Choroid plexus epithelial cell (primary cell): ENCODE data around the gene SLC2A8.

Experiments used
- DNase-seq: peaks from one replicate; pipeline ENCODE4 v3.0.0-alpha.2; 2010; ENCODE audit warnings: low read depth
- H3K4me3 ChIP-seq: 2 replicates; pipeline ENCODE4 v1.5.1; 2011; ENCODE audit warnings: low read depth, mild to moderate bottlenecking, control low read depth, low read length, moderate library complexity
- TF ChIP-seq, protein P1 (sequence below): conservative IDR thresholded peaks from 2 replicates; pipeline ENCODE4 v1.5.1; 2011; ENCODE audit warnings: low read depth, mild to moderate bottlenecking, control low read depth, inconsistent platforms, low read length, moderate library complexity

SLC2A8 gene

DNA sequence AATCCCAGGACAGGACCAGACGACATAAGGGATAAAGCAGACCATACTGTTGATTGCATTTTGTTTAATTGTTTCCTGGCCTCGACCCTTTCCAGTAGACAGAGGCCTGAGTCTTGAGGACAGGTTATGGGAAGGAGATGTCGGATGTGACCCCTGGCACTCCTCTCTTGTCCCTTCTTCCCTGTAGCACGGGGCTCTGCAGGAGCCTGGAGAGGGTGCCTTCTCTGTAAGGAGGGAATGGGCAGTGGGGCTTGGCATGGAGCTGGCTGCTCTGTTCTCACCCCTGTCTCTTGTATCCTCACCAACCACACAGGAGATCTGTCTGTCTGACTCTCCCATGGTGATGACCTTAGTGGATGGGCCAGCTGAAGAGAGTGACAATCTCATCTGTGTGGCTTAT is 40.1 kb upstream of the SLC2A8 start:
- no peak for DNase-seq
- H3K4me3 ChIP-seq: no peak overlapping the region
- TF ChIP-seq, protein P1, sequence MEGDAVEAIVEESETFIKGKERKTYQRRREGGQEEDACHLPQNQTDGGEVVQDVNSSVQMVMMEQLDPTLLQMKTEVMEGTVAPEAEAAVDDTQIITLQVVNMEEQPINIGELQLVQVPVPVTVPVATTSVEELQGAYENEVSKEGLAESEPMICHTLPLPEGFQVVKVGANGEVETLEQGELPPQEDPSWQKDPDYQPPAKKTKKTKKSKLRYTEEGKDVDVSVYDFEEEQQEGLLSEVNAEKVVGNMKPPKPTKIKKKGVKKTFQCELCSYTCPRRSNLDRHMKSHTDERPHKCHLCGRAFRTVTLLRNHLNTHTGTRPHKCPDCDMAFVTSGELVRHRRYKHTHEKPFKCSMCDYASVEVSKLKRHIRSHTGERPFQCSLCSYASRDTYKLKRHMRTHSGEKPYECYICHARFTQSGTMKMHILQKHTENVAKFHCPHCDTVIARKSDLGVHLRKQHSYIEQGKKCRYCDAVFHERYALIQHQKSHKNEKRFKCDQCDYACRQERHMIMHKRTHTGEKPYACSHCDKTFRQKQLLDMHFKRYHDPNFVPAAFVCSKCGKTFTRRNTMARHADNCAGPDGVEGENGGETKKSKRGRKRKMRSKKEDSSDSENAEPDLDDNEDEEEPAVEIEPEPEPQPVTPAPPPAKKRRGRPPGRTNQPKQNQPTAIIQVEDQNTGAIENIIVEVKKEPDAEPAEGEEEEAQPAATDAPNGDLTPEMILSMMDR: no peak

DNA sequence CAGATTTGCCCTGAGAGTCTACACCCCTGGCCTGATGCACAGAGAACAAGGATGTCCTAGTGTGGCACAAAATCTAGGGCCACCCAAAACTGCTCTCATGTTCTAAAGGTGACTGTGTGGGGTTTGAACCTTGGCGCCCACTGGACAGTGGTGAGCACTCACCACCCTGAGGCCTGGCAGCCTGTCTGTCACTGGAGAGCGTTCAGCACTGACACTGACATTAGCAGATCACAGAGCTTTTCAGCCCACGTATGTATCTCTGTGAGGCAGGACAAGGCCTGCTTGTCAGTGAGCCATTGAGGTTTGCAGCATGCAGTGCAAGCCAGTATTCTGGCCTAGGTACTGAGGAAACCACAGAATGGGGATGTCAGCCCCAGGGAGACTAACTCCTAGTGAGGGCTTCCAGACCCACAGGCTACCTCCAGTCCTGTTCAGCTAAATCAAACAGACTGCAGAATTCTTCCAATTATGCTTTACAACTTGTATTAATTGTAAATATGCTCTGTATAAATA is 38.9 kb upstream of the SLC2A8 start:
- TF ChIP-seq, protein P1: no peak
- DNase-seq: no peak
- H3K4me3 ChIP-seq: no peak overlapping the region

DNA sequence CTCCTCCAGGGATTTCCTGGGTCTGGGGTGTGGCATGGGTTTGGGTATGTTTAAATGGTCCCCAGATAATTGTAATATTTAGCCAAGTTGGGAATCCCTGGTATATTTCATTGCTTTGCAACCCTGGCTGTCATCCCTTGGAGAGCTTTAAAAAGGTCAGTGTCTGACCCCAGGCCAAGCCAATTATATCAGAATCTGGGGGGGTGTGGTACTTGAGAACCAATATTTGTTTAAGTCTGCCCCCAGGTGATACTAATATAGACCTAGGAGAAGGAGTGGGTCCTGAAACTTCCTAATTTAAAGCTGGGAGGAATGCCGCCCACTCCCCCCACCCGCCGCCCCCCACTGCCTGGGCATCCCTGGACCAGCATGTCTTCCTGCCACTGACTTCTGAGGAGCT is 38.2 kb upstream of the SLC2A8 start:
- no peak for DNase-seq
- TF ChIP-seq, protein P1: no peak
- no peak overlapping the region for H3K4me3 ChIP-seq

DNA sequence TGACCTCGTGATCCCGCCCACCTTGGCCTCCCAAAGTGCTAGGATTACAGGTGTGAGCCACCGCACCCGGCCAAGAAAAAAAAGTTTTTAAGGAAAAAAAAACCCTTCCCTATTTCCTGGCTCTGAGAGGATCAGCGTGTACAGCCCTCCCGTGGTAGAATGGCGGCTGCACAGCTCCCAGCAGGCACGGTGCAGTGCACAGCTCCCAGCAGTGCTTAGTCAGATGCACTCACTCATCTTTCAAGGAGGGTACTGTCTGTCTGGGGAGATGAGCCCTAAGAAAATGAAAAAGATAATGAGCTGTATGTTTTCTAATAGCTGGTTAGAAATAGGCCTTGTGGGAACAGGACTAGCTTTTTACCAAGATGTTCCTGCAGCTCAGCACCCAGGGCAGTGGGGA is 36.7 kb upstream of the SLC2A8 start:
- DNase-seq: peak; percentile 55
- TF ChIP-seq, protein P1: peak; percentile 58
- H3K4me3 ChIP-seq: no peak overlapping the region

DNA sequence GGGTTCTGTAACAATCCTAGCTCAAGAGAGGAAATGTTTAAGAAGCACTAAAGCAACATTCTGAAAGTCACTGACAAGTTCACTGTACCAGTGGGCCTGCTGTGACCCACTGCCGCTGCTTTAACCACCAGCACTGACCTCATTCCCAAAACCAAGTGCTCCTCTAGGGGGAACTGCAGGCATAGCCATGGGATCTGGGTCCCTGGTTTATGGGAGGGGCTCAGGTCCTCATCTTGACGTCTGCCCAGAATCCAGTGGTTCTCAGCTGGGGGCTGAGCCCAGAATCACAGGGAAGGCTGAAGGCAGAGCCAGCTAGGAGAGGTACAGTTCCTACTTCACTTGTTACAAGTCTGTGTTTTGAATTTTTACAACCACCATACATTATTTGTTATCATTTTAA is 36.1 kb upstream of the SLC2A8 start:
- TF ChIP-seq, protein P1: peak; percentile 54
- peak; percentile 56 for DNase-seq

DNA sequence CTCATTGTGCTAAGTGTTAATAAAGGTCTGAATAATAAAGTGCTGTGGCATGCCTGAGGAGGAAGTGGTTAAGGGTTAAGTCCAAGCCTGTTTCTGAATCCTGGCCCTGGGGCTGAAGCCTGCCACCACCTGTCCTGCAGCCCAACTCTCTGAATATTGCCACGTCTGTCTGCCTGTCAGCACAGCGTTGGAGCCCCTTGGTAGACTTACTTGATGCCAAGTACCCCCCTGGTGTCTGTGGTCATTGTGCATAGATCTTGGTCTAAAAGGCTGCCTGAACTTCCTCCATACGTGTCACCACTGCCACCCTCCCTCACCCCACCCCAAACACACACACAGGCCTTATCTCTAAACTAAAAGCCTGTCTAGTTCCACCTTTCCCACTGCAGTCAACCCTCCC is 35.4 kb upstream of the SLC2A8 start:
- TF ChIP-seq, protein P1: no peak
- no peak overlapping the region for H3K4me3 ChIP-seq
- DNase-seq: no peak

More for the DNA sequence above, 36.1 kb upstream of the SLC2A8 start:
- no peak overlapping the region for H3K4me3 ChIP-seq

DNA sequence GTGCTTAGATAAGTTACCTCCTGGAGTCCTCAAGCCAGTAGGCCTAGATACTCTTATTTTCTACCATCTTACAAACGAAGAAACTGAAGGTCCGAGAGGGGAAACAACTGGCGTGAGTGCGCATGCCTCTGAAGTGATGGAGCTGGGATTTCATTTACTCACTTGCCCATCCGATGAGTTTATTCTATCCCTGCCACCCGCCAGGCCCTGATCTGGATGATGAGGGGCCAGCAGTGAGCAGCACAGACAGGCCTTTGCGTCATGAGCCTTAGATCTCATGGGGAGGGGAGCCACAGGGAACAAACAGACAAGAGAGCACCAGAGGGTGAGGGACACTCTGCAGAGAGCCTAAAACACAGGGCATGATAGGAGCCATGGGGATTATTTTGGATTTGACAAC is 34.1 kb upstream of the SLC2A8 start:
- TF ChIP-seq, protein P1: no peak
- no peak for DNase-seq
- H3K4me3 ChIP-seq: no peak overlapping the region
